Adipocyte (in vitro differentiated cells): ENCODE results near the gene MAST3.

Experiments used
- DNase-seq: peaks from one replicate; pipeline ENCODE4 v3.0.0-alpha.2; 2015; ENCODE audit warnings: low read depth
- H3K27me3 ChIP-seq: replicated peaks from 2 replicates; pipeline ENCODE4 v1.7.0; 2013; ENCODE audit warnings: mild to moderate bottlenecking, low read length, moderate library complexity; ENCODE audit not compliant: control insufficient read depth, insufficient read depth
- H3K36me3 ChIP-seq: 2 replicates; pipeline ENCODE4 v1.7.0; 2013; ENCODE audit warnings: low read length, mild to moderate bottlenecking, moderate library complexity; ENCODE audit not compliant: control insufficient read depth, insufficient read depth, severe bottlenecking
- H3K4me1 ChIP-seq: 2 replicates; pipeline ENCODE4 v1.7.0; 2013; ENCODE audit warnings: mild to moderate bottlenecking, low read length, moderate library complexity; ENCODE audit not compliant: control insufficient read depth, insufficient read depth
- H3K4me3 ChIP-seq: 2 replicates; pipeline ENCODE4 v1.7.0; 2013; ENCODE audit warnings: mild to moderate bottlenecking, low read length, moderate library complexity
- H3K9ac ChIP-seq: 2 replicates; pipeline ENCODE4 v1.7.0; 2013; ENCODE audit warnings: mild to moderate bottlenecking, low read length, moderate library complexity
- H3K9me3 ChIP-seq: 2 replicates; pipeline ENCODE4 v1.7.0; 2013; ENCODE audit warnings: mild to moderate bottlenecking, low read length, moderate library complexity; ENCODE audit not compliant: control insufficient read depth

Gene MAST3

DNA sequence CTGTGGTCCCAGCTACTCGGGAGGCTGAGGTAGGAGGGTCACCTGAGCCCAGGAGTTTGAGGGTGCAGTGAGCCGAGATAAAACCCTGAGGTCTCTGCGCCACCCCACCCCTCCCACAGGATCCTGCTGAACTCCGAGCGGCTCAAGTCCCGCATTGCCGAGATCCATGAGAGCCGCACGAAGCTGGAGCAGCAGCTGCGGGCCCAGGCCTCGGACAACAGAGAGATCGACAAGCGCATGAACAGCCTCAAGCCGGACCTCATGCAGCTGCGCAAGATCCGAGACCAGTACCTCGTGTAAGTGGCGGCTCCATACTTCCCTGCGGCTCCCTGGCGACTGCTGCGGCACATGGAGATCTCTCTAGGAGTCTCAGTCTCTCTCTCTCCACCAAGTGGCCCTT is 69.4 kb downstream of the MAST3 start:
- H3K27me3 ChIP-seq: no peaks in the 10 kb centered on the region
- no peak overlapping the region for H3K4me3 ChIP-seq
- no peak overlapping the region for H3K9ac ChIP-seq
- DNase-seq: no peak
- peaks cover 17% of the 10 kb centered on the region for H3K4me1 ChIP-seq
- no peaks in the 10 kb centered on the region for H3K9me3 ChIP-seq
- H3K36me3 ChIP-seq: peaks cover 55% of the 10 kb centered on the region

DNA sequence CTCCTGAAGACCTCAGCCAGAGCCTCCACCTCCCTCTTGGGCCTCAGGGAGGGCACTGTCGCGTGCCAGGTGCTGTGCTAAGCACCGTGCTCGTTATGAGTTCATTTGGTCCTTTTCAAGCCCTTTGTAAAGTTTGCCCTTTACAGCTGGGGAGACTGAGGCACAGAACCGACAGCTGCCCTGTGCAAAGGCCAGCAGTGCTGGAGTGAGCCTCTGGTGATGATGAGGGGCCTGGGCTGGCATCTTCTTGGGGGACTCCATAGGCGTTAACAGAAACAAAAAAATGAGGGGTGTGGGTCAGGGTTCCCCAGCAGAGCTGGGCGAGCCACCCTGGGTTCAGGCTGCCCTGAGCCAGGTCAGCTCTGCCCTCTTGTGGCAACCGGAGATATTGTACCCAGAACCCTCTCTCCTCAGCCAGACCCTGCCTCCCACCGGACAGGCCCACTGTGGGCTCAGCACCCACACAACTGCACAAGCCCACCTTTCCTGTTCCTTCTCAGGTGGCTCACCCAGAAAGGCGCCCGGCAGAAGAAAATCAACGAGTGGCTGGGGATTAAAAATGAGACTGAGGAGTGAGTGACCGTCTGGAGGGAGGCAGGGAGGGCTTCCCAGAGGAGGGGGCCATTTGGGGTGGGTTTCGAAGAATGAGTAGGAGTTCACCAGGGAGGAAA is 70.5 kb downstream of the MAST3 start:
- Histone ChIP-seq H3K4me1 (peaks cover 20% of the 10 kb centered on the region), H3K27me3 (no peaks in the 10 kb centered on the region), H3K4me3 (no peak overlapping the region), H3K9ac (no peak overlapping the region), H3K36me3 (peaks cover 46% of the 10 kb centered on the region), H3K9me3 (no peaks in the 10 kb centered on the region)
- peak; percentile 73 for DNase-seq

DNA sequence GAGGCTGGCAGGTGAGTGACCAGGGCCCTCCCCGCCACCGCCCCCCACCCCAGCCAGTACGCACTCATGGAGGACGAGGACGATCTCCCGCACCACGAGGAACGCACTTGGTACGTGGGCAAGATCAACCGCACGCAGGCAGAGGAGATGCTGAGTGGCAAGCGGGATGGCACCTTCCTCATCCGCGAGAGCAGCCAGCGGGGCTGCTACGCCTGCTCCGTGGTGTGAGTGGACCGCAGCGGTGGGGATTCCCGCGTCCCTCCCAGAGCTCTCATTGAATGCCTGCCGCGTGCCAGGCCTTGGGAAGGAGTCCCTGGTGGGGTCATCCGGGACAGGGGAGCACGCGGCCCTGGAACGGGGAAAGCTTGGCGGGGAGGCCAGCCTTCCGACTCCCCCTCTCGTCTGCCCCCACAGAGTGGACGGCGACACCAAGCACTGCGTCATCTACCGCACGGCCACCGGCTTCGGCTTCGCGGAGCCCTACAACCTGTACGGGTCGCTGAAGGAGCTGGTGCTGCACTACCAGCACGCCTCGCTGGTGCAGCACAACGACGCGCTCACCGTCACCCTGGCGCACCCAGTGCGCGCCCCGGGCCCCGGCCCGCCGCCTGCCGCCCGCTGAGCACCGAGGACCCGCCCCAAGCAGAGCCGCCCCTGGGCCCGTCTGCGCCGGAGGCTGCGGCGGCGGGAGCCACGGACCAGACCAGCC is 71.2 kb downstream of the MAST3 start:
- Histone ChIP-seq H3K36me3 (peaks cover 40% of the 10 kb centered on the region), H3K9ac (no peak overlapping the region), H3K4me3 (no peak overlapping the region), H3K27me3 (no peaks in the 10 kb centered on the region), H3K4me1 (peaks cover 24% of the 10 kb centered on the region), H3K9me3 (no peaks in the 10 kb centered on the region)
- no peak for DNase-seq

DNA sequence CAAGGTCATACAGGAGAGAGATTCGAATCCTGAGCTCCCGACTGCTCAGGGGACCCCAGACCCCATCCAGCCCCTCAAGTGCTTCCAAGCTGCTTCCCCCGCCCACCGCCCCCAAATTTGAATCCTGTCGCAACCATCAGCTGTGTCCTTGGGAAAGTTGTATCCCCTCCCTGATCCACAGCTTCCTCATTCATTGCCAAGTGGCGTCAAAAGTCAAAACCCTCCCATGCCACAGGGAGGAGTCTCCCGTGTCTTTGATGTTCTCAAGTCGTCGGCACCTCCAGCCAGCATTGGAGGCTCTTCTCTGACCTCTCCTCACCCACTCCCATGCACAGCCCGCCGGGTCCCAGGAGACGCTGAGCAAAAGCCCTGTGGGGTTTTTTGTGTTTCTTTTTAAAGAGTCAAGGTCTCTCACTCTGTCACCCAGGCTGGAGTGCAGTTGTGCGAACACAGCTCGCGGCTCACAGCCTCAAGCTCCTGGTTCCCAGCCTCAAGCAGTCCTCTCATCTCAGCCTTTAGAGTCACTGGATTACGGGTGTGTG is 73.2 kb downstream of the MAST3 start:
- Histone ChIP-seq H3K9ac (no peak overlapping the region), H3K9me3 (no peaks in the 10 kb centered on the region), H3K27me3 (no peaks in the 10 kb centered on the region), H3K4me1 (peaks cover 28% of the 10 kb centered on the region), H3K4me3 (no peak overlapping the region), H3K36me3 (peaks cover 31% of the 10 kb centered on the region)
- no peak for DNase-seq

DNA sequence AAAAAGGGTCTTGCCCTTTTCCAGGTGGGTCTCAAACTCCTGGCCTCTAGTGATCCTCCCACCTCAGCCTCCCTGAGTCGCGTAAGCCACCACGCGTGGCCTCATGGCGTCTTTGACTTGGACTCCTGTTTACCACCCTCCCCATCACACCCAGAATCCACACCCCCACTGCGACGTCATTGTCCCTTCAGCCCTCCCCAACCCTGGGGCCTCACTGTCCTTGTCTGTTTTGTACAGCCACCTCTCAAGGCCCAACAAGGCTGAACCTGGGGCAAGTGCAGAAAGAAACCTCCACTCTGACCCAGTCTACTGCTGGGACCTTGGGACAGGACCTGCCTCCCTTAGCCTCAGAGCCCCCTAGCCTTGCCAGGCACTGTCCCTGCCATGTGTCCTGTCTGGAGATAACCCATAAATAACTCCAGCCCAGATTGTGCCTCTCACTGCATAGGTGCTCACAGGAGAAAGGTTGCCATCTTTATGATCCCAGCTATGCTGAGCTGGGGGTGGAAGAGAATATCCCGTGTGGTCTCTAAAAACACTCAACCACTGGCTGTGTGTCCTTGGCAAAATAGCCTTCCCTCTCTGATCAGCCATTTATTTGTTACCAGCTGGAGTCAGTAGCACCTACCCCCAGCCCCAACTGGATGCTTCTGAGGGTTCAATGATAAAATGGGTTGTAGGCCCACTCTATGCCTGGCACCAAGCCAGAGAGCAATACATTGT is 74.2 kb downstream of the MAST3 start:
- Histone ChIP-seq H3K4me3 (no peak overlapping the region), H3K9ac (no peak overlapping the region), H3K9me3 (no peaks in the 10 kb centered on the region), H3K36me3 (peaks cover 24% of the 10 kb centered on the region), H3K27me3 (no peaks in the 10 kb centered on the region), H3K4me1 (peaks cover 28% of the 10 kb centered on the region)
- no peak for DNase-seq

DNA sequence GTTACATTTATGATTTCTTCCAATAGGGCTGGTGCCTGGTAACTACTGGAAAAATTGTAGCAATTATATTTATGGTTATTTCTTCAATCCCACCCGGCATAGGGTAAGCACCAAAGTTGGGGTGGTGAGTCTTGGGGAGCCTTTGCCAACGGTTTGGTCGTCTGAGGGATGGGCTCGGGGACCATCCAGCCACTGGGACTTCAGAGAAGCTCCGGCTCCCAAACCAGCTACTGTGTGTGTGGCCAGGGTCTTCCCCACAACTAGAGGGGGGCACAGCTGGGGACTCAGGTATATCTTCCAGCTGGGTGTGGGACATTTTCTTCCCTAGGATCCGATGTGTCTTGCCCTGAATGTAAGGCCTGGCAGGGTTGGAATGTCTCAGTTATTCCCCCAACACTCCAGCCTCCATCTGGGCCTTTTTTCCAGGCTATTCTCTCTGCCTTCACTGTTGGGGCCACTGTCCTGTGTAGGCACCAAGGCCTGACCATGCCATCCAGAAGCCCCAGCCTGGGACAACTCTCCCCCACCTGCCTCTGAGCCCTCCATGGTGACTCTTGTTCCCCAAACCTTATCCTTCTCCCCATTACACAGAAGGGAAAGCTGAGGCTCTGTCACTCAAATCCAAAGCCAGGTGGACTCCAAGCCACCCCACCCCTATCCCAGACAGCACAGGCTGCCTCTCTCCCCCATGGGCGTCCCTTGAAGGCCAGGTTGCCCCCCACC is 74.9 kb downstream of the MAST3 start:
- no peak for DNase-seq
- no peaks in the 10 kb centered on the region for H3K27me3 ChIP-seq
- H3K4me3 ChIP-seq: no peak overlapping the region
- H3K36me3 ChIP-seq: peaks cover 16% of the 10 kb centered on the region
- H3K9me3 ChIP-seq: no peaks in the 10 kb centered on the region
- H3K4me1 ChIP-seq: peaks cover 28% of the 10 kb centered on the region
- no peak overlapping the region for H3K9ac ChIP-seq

DNA sequence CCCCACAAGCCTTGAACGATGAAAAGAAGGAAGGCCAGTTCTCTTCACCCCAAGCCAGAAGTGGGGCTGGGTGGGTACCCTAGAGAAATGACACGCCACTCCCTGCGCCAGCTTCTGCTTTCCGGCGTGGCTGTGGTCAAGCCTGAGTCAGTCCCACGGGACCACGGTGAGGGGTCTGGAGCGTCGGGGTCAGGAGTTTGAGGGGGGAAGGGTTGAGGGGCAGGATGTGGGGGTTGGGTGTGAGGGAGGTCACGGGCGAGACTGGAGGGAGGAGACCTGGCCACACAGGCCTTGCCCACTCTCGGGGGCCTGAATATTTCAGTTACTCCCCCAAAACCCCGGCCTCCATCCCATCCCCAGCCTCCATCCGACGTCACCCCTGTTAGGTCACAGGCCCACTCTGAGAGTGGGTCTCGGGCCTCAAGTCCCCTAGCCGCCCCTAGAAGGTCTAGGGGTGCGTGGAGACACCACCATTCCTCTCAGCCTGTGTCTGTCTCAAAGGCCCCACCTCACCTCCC is 75.5 kb downstream of the MAST3 start:
- Histone ChIP-seq H3K4me3 (peak overlapping the region; percentile 88), H3K4me1 (peaks cover 28% of the 10 kb centered on the region), H3K27me3 (no peaks in the 10 kb centered on the region), H3K9me3 (no peaks in the 10 kb centered on the region), H3K36me3 (peaks cover 12% of the 10 kb centered on the region), H3K9ac (peak overlapping the region; percentile 82)
- no peak for DNase-seq

DNA sequence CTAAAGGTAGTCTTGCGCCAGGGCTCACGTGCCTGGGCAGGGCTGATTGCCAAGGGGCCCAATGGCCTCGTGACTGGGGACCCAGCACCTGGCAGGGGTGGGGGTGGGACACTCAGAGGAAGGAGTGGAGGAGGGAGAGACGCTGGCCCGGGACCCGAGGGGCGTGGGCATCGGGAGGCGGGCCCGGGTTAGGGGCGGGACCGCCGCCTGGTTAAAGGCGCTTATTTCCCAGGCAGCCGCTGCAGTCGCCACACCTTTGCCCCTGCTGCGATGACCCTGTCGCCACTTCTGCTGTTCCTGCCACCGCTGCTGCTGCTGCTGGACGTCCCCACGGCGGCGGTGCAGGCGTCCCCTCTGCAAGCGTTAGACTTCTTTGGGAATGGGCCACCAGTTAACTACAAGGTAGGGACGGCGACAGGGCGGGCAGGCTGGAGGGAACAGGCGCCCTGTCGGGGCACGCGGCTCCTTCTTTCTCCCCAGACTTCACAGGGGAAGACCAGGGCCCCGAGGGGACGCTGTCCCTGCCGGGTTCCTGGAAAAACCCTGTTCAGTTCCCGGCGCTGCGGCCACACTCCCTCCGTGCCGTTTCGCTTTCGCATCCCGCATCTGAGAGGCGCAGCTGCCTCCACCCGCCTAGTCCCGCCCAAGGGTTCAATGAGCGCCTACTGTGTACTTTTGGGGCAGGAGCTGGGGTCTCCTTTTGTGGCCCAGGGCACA is 76.2 kb downstream of the MAST3 start, which contains the start of gene IFI30:
IFI30 (plus strand) TSS at position 242 of the 717 bp plus-strand sequence; CDS start at position 271, 29 bp downstream.
- peak; percentile 67 for DNase-seq
- H3K27me3 ChIP-seq: no peaks in the 10 kb centered on the region
- H3K4me3 ChIP-seq: peak within 1 kb of the TSS; percentile 88
- peaks cover 28% of the 10 kb centered on the region for H3K4me1 ChIP-seq
- H3K36me3 ChIP-seq: peaks cover 7% of the 10 kb centered on the region
- H3K9me3 ChIP-seq: no peaks in the 10 kb centered on the region
- peak within 1 kb of the TSS; percentile 82 for H3K9ac ChIP-seq

DNA sequence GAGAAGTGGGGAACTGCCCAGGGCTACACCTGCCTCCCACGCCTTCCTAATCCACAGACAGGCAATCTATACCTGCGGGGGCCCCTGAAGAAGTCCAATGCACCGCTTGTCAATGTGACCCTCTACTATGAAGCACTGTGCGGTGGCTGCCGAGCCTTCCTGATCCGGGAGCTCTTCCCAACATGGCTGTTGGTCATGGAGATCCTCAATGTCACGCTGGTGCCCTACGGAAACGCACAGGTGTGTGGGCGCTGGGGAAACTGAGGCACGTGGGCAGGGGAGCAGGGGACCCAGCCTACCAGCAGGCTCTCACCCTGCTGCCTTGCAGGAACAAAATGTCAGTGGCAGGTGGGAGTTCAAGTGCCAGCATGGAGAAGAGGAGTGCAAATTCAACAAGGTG is 77.4 kb downstream of the MAST3 start:
- H3K9ac ChIP-seq: no peak overlapping the region
- no peak for DNase-seq
- H3K9me3 ChIP-seq: no peaks in the 10 kb centered on the region
- no peaks in the 10 kb centered on the region for H3K27me3 ChIP-seq
- H3K4me3 ChIP-seq: no peak overlapping the region
- H3K4me1 ChIP-seq: peaks cover 28% of the 10 kb centered on the region
- no peaks in the 10 kb centered on the region for H3K36me3 ChIP-seq
